Smooth muscle cell of the brain vasculature (primary cell): Measurements from ENCODE around the gene SKAP2.

Source experiments
- DNase-seq: peaks from one replicate; pipeline ENCODE4 v3.0.0-alpha.2; 2012; ENCODE audit warnings: low read depth, low spot score

SKAP2 gene

DNA sequence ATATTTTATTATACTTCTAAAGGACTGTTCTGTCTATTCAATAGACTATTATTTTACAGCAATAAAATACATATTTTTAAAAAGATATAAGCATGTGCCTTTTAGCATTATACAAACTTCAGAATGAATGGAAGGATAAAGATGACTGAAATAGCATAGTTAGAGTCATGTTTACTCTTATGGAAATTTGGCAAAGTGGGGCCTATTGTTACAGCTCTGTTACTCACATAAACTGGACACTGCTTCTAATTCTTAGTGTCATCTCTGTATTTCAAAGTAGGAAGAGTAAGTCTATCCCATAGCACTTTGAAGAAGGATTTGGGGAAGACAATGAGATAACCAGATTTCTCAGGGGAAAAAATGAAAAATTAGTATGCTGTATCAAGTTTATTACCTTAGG is 168.2 kb downstream of the SKAP2 start:
- DNase-seq, result no peak

- no peak for DNase-seq
These were observed 169.7 kb downstream of the SKAP2 start for GRCh38 chr7:26694713-26695112.

DNA sequence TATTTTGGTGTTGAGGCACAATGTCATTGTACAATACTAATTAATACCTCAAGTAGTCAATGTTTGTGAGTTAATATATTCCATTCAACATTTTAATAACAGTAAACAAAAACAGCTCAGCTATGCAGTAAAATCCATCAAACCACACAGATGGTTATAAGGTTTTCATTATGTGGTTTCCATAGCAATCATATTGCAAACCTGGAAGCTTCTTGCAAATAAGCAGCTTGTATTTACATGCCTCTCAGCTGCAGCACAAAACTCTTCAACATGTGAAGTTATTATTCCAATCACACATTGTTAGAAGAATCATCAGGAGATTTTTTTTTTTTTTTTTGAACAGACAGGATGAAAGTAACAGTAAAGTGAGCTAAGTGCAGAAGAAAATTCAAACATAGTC is 170.2 kb downstream of the SKAP2 start:
- DNase-seq, result no peak

GRCh38 chr7:26691886-26692285 is 172.5 kb downstream of the SKAP2 start:
- no peak for DNase-seq

GRCh38 chr7:26691406-26691805 is 173.0 kb downstream of the SKAP2 start:
- DNase-seq, result no peak

DNA sequence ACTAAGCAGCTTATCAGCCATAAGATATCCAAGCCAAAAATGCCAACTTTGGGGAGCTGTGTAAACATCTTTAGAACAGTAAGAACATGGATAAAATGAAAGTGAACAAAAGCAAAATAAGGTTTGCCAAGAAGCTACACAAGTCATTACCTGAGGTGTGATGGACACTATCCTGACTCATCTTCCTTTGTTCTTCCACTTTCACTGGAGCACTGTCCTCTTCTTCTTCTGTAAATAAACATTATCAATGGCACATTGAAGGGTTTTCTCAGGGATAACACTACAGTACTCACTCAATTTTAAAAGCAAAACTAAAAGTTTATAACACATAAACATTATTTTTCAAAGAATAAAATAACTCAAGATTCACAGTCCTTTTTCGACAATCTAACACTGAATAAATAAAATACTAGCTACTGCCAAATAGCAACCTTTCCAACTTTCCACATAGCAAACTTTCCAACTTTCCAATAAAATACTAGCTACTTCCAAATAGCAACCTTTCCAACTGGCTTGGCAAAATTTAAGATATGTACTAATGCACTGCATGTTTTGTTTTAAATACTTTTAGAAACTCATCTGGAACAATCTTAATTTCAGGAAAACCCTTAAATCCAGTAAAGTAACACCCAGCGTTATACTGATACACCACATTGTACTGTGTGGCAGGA is 174.1 kb downstream of the SKAP2 start:
- no peak for DNase-seq

GRCh38 chr7:26688936-26689506 is 175.4 kb downstream of the SKAP2 start:
- DNase-seq, result no peak

DNA sequence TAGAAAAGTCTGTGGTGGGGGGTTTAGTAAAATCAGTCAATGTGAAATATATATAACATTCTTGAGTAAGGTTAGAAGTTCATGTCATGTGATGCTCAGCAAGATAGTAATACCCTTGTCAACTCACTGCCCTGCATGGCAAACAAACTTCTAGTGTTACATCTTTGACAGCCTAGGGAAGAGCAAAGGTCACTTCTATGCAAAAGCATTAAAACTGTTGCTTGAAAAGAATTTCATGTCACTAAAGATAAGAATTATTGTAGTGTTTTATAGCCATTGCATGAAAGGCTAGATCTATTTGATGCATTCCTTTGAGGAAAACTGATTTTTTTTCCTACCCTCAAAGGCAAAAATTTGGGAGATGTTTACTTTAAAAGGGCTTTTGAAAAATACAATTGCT is 176.0 kb downstream of the SKAP2 start:
- no peak for DNase-seq

DNA sequence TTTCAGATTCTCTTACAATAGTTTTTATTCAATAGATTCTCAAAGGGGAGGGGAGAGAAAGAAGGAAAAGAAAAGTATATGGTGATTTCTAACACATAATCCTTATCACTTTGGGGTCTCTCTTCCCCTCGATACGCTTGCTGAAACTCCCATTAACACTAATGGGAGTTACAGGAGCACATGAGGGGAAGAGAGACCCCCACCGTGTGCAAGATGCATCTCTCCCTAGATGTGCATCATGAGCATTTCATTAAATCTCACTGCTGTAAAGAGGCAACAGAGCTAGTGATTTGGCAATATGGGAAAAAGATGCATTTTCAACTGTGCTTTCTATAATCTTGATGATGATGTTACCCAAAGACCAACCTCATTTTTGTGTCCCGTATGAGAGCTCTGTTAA is 177.4 kb downstream of the SKAP2 start:
- no peak for DNase-seq

GRCh38 chr7:26686448-26686981 is 177.9 kb downstream of the SKAP2 start:
- DNase-seq, result no peak

DNA sequence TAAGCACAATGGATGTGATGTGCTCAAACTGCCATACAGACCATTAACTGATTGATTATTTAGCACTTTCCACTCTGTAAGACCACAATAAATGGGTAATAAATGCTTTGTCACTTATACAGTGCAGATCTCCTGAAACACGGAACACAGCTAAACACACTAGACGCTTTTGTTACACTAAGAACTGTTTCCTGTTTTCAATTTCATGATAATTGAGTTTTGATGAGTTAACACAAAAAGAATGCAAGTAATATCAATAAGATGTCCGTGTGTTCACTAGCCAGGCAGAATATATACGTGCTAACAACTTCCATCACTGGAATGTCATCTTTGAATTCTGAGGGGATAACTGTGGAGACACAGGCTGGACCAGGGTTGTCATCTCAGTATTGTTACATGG is 178.8 kb downstream of the SKAP2 start:
- DNase-seq, result no peak

DNA sequence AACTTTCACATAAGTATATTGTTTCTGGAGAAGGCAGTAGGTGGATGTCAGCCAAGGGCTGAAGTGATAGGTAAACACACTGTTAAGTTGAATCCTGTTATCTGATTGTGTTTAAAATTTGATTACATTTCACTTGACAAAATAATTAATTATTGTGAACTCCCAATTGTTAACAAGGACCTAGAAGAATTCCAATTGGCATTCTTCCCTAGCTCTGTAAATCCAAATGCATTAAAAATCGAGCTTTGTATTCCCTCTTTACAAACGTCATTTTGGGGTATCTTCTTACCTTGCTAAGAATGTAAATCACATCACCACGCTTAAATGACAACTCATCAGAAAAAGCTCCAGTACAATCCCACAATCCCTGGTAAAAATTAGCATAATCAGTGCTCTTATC is 179.9 kb downstream of the SKAP2 start:
- DNase-seq, result no peak

DNA sequence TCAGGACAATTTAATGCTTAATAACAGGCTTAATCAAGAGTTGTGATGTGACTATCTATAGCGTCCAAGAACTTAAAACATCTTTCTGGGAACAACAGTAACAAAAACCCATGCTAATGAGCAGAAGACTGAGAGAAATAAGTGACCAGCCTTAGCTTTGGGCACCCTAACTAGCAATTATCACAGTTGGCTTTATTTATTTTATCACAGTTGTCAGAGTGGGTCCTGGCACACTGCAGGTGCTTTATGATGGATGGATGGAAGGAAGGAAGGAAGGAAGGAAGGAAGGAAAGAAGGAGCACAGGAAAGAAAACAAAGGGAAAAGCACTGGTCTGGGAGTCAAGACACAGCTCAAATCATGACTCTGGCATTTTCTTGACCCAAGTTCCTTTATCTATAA is 181.1 kb downstream of the SKAP2 start:
- DNase-seq, result no peak

DNA sequence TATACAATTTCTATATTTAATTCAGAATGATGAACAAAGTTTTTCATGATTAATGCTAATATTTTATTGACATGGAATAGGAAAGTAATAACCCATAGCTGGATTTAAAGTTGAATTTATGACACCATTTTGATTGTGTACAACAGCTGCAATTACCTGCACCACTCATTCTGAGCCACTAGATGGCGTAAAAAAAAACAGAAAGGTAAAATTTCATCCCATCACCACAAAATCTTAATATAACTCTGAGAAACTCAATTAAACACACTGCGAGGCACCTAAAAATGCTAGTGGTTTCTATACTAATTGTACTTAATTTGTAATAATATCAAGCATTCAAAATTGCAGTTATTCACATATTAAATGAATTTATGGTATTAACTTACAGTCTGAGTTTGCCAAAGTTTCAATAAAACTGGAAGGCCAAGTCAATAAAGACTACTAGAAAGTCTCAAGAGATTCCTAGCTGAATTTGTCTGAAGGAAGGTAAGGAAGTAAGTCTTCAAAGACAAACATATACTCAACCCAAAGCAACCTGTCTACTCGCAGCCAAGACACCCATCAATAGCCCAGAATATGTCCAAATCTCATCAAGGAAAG is 182.5 kb downstream of the SKAP2 start:
- no peak for DNase-seq

- no peak for DNase-seq
These were observed 183.8 kb downstream of the SKAP2 start for GRCh38 chr7:26680587-26680986.

GRCh38 chr7:26675143-26675887 is 189.1 kb downstream of the SKAP2 start:
- DNase-seq, result no peak

DNA sequence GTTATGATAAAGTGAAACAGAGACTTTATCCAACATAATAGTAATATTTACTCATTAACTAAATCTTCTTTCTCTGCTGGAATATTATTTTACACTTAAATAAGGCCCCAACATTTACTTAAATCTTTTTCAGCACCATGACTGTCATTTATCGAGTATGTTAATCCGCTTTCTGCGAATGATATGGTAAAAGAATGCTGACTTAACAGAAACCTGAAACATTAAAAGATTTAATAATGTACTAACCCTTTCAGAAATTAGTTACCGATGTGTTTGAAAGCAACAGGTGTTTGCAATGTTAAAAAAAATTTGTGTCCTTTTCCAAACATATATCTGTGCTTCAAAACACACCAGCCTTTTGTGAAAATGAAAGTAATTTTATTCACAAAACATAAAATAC is 190.5 kb downstream of the SKAP2 start:
- DNase-seq, result no peak

DNA sequence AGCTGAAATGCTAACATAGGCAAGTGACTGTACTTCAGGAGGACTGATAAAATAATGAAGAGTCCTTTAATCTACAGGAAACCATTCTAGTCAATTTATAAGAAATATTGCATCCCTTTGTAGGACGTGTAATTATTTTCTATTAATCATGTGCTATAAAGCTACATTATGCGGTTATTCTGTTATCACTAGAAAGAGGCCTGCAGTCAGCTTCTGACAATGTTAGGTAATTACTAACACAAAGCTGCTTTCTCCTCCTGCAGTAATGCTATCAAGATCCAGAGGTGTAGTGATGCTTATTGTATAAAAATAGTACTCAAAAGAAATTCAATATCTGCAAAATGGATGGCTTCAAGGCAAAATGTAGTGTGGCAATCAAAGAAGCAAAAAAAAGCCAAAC is 191.1 kb downstream of the SKAP2 start:
- no peak for DNase-seq

GRCh38 chr7:26670841-26671240 is 193.5 kb downstream of the SKAP2 start:
- no peak for DNase-seq

DNA sequence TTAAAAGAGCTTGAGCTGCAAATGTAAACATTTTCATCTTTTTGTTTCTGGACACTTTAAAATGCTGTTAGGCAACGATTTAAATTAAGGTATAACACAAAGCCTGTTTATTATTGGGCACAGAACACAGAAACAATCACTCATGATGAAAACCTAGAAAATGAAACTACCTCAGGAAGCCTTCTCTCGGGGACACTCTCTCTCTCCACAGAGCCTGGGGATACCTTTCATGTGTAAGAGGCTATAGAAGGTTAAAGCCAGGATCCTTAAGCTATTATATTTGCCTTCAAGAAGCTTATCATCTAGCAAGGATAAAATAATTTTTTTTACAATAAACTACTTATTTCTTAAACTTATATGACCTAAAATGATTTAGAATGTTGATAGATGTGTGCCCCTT is 194.1 kb downstream of the SKAP2 start:
- no peak for DNase-seq

- DNase-seq, result no peak
These were observed 195.6 kb downstream of the SKAP2 start for GRCh38 chr7:26668821-26669220.

DNA sequence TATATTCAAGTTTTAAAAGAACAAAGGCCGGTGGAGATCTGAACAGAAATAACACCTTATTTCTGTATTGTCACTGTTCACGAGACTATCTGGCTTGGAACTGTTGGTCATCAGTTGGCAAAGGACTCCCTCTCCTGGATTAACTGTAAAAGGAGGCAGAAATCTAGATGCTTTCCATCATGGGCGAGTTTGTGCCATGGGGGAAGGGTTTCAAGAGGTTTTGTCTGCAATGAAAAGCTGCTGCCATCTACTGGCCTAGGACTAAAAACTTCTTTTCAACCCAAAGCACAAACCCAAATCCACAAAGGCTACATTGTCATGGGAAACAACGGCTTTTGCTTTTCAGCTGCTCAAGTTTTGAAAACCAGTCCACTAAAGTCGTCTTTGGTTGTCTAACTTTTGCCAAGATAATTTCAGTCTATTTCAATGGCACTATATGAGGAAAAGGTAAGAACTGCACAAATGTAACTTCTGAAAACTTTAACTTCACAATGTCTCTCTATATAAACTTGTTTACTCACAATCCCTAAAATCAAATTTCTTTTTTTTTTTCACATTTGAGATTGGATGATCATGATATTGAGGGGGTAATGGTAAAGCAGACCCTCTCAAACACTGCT is 196.8 kb downstream of the SKAP2 start:
- peak; percentile 77 for DNase-seq
